ENCODE results near the gene LARGE2.

DNA sequence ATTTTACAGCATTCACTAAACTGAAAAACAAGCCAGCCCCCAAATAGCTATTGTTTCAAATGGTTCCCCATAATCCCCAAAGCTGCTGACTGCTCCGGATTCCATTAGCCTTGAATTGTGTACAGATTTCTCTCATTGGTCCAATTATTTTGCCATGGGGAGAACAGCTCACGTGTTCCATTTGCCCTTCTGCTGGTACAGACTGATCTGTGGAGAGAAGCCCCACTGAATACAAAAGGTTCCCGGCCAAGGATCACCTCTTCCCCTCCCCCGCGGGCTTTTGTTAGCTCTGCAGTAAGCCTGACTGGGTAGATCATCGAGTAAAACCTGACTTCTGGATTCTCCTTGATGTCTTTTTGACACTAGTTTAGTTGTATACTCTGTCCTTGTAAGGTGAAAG is 46.1 kb upstream of the LARGE2 start:
- TF ChIP-seq, protein P1, sequence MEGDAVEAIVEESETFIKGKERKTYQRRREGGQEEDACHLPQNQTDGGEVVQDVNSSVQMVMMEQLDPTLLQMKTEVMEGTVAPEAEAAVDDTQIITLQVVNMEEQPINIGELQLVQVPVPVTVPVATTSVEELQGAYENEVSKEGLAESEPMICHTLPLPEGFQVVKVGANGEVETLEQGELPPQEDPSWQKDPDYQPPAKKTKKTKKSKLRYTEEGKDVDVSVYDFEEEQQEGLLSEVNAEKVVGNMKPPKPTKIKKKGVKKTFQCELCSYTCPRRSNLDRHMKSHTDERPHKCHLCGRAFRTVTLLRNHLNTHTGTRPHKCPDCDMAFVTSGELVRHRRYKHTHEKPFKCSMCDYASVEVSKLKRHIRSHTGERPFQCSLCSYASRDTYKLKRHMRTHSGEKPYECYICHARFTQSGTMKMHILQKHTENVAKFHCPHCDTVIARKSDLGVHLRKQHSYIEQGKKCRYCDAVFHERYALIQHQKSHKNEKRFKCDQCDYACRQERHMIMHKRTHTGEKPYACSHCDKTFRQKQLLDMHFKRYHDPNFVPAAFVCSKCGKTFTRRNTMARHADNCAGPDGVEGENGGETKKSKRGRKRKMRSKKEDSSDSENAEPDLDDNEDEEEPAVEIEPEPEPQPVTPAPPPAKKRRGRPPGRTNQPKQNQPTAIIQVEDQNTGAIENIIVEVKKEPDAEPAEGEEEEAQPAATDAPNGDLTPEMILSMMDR (IDR thresholded peaks at IDR 0.05 in 4 of 5, conservative IDR thresholded peaks at IDR 0.05 in 1 of 5): no peak
- no peak for TF ChIP-seq POLR2A (IDR thresholded peaks at IDR 0.05)

Data from gastrocnemius medialis (tissue), 4 donors.